Measurements from ENCODE around the gene SEPTIN12.

SEPTIN12 gene

DNA sequence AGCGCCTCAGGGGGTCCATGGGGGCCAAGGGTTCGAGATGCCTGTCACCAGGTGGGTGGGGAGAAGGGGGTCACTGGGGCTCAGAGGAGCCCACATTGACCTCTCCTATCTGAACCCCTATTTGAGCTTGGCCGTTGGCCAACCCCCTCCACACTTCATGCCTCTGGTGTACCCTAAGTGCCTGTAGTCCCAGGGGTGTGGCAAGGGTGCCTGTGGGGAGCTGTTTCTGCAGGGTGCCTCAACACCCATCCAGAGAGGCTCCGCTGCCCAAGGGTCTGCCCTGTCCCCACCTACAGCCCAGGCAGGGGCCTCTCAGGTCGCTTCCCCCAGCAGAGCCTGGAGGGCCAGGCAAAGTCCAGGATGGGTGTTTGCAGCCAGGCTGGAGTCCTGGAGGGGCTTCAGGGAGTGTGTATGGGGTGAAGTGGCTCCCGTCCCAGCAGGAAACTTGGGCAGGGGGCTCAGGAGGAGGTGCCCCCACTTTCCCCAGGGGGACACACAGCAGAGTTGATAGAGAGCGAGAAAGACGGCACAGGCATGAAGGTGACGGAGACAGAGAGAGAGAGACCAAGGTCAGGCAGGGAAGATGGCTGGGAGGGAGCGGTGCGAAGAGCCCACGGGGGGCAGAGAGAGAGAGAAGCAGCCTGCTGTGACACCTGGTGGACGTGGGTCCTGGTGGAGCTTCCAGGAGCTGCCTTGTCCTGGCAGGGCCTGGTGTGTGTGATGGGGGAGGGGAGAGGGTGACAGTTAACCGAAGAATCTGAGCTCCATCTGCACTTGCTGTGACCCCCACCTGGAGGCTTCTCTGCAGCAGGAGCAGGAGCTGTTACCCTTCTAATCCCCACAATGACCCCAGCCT, at the start of gene SEPTIN12:
TSS of gene SEPTIN12 (minus strand) at position 719 of the 856 bp plus-strand sequence. CDS start at position 19, 700 bp downstream.
- DNase-seq (ENCODE audit: low read depth in 2 of 2), result no peak

- no peak for DNase-seq (ENCODE audit: low read depth in 2 of 2)
Observed at GRCh38 chr16:4836727-4837126, 48.6 kb upstream of the SEPTIN12 start.

- no peak for DNase-seq (ENCODE audit: low read depth in 2 of 2)
Observed at GRCh38 chr16:4833584-4833983, 45.4 kb upstream of the SEPTIN12 start.

- no peak for DNase-seq (ENCODE audit: low read depth in 2 of 2)
Observed at GRCh38 chr16:4832698-4833343, 44.7 kb upstream of the SEPTIN12 start.

DNA sequence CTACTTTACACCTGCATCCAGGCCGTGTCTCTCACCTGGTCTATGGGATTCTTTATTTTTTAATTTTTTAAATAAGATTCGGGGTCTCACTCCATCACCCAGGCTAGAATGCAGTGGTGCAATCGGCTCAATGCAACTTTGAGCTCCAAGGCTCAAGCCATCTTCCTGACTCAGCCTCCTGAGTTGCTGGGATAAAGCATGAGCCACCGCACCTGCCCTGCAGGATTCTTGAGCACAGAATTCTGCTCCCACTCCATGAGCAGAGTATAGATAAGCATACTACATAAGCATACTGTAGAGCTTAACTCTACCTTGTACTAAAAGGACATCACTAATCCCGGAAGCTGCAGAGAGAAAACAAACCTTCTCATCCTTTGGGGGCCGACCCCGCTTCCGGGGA, 43.5 kb upstream of the SEPTIN12 start:
- DNase-seq (ENCODE audit: low read depth in 2 of 2), result no peak

- DNase-seq (ENCODE audit: low read depth in 2 of 2), result no peak
Observed at GRCh38 chr16:4830408-4830807, 42.3 kb upstream of the SEPTIN12 start.

DNA sequence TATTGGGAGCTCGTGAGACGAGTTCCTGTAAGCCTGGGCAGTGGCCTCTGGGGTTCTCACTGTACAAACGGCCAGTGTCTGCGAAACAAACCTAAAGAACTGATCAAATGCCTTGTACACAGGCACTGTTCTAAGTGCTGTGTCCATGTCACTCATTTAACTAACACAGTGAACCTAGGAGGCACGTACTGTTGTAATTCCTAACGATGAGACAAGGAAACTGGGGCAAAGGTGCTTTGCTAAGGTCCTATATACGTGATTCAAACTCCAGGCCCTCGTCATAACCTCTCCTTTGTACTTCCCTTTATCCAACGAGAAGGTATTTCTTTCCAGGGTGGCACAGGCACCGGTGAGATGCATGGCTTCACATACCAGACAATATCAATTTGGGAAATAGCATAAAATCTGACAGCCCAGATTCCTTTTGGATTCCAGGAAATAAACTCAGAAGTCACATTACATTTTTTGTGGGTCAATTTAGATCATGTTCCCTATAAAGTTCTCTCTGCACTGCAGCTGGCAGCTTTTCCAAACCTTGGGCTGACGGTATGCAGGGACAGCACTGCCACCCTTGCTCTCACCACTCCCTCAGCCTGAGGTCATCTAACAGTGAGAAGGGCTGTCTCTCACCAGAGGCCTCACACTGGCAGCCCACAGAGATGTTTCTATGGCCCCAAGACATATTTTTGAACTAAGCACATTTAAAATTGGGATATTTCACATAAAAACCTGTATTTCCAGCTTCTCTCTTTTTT, 40.6 kb upstream of the SEPTIN12 start:
- DNase-seq (ENCODE audit: low read depth in 2 of 2), result no peak

DNA sequence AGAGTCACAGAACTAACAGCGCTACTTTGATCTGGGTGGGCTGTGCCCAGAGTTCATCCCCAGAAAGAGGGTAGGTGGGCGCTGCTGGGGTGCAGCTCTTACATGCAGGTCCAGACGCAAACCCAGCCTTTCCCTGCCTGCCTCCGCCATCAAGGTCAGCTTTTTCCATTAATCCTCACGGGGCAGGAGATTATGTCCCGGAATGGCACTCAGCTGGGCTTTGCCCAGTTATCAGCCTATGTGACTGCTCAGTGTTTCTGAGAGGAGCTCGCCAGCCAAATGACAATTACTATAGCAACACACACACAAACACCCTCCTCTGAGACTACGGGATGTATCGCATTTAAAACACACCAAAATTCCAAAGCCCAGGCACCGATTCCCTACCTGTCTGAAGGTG, 38.8 kb upstream of the SEPTIN12 start:
- no peak for DNase-seq (ENCODE audit: low read depth in 2 of 2)

DNA sequence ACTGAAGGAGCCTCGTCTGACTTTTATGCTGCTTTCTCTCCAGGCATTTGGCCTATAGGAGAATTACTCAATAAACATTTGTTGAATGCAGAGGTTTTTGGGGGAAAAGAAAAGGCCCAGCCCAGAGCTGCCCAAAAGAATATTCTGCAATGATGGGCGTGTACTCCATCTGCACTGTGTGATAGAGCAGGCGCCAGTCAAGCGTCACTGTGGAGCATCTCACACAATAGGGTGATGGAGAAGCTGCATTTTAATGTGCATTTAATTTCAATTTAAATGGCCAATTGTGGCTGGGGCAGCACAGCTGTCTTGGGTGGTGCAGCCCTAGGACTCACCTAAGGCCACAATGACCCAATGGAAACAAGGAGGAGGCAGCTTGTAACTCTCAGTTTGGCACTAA, 38.4 kb upstream of the SEPTIN12 start:
- DNase-seq (ENCODE audit: low read depth in 2 of 2), result no peak

DNA sequence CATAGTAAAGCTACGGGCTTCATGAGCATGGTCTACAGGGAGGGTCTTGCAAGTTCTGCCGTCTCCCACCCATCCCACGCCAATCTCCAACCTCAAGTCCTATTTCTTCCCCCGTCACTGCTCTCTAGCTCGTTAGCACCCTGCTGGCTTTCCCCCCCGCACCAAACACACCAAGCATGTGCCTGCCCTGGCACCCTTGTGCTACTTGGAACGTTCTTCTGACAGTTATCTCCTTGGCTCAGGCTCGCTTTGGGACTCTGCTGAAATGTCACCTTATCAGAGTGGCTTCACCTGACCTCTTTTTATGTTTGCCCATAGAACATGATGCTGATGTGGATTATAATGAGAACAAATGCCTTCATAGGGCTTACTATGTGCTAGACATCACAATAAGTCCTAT, 37.1 kb upstream of the SEPTIN12 start:
- no peak for DNase-seq (ENCODE audit: low read depth in 2 of 2)

- DNase-seq (ENCODE audit: low read depth in 2 of 2), result no peak
Observed at GRCh38 chr16:4820652-4821051, 32.5 kb upstream of the SEPTIN12 start.

DNA sequence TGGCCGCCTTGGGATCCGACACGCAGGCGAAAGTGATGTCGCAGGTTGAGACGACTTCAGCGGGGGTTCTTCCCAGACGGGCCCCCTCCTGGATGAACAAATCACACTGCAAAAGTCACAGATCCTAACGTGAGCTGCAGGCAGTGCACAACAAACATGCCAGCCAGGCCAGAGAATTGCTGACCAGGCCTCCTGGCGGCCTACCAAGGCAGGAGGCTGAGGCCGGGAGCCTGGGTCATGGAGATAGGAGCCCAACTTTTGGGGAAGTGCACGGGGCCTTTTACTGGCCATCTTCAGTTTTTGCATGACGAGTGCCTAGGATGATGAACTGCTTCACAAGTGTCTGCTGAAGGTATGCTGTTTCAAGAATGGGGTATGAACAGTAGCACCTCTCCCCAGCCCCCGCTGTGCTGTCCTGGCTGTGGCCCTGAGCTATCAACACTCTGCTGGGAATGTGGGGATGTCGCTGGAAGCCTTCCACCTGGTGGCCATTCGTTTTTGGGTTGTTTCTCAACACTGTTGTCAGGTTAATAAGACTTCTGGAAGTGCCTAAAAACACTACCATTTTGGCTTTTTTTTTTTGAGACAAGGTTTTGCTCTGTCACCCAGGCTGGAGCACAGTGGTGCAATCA, 26.5 kb upstream of the SEPTIN12 start:
- DNase-seq (ENCODE audit: low read depth in 2 of 2), result no peak

DNA sequence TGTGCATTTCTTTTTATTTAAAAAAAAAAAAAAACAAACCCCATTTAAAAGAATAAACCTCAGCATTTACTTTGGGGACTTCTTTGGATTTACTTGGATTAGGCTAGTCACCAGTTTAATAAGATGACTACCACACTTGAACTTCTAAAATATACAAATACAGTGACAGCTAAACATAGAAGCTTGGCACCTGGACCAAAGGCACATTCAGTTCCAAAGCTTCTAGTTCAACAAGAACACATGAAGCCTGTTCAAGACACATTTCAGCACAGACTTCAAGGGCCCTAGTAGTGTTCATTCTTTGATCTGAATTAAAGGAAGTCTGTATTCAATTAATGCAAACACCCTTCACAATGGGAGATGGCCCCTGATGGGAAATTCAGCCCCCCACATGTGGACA, 25.9 kb upstream of the SEPTIN12 start:
- DNase-seq (ENCODE audit: low read depth in 2 of 2), result no peak

GRCh38 chr16:4813251-4814003, 25.3 kb upstream of the SEPTIN12 start:
- no peak for DNase-seq (ENCODE audit: low read depth in 2 of 2)

DNA sequence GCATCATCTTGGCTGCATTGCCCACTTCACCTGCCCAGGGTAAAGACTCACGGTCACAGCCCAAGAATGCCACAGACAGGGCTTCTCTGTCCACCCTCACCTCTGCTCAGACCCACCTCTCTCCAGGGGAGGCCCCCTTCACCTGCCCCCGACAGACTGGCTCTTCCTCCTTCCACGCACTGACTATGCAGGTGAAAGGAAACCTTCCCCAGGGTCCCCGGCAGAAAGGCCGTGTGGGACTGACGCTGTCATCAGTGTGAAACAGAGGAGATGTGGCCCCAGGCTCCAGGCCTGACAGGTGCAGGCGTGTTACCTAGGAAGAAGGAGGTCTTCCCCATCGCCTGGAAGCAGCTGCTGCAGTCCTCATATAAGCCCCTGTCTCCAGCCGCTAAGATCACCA, 23.6 kb upstream of the SEPTIN12 start:
- DNase-seq (ENCODE audit: low read depth in 2 of 2), result no peak

GRCh38 chr16:4811242-4811641, 23.1 kb upstream of the SEPTIN12 start:
- no peak for DNase-seq (ENCODE audit: low read depth in 2 of 2)

DNA sequence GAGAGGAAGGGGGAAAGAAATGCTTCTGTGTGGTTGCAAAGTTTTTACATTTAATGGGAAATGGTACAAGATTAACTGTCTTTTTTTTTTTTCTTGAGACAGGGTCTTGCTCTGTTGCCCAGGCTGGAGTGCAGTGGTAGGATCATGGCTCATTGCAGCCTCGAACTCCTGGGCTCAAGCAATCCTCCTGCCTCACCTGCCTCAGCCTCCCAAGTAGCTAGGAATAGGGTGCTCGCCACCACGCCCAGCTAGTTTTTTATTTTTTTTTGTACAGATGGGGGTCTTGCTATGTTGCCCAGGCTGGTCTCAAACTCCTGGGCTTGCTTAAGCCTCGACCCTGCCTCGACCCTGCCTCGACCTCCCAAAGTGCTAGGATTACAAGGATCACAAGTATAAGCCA, 18.1 kb upstream of the SEPTIN12 start:
- DNase-seq (ENCODE audit: low read depth in 2 of 2), result no peak

- no peak for DNase-seq (ENCODE audit: low read depth in 2 of 2)
Observed at GRCh38 chr16:4805231-4805630, 17.1 kb upstream of the SEPTIN12 start.

- DNase-seq (ENCODE audit: low read depth in 2 of 2), result no peak
Observed at GRCh38 chr16:4803898-4804762, 16.0 kb upstream of the SEPTIN12 start.

DNA sequence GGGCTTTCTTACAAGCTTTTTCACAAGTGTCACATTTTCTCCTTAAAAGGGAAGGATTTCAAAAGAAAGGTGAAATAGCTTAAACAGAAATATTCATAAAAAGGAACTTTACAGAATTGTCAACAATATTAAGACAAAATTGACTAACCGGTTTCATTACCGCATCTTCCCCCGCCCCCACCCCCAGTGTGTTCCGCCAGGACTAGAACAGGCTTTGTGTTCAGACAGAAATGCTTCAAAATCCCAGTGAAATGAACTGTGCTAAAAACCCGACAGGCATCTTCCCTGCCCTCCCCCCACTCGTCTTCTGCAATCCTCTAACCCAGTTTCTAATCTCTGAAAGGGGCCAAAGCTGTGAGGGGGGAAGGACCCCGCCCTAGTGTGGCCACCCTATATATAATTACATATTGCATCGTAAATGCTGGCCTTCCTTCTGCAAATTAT, 15.3 kb upstream of the SEPTIN12 start:
- no peak for DNase-seq (ENCODE audit: low read depth in 2 of 2)
